Upper lobe of left lung (tissue), 6 donors: ENCODE data around the gene RNF11. TPM values are rescaled to one million over a fixed set of nuclear protein-coding genes. Genes with fewer than 3 reads are reported as not detected.
"Not testable (repeated sequence)": the region's sequence is repeated elsewhere in the genome, so short reads cannot be mapped to it uniquely, and the experiment has no call there.

Experiments
- ATAC-seq, 2 donors: fragments of 200-7000 bp; cut with Tn5 transposase; one replicate each; pipeline ENCODE4 v1.9.1; 2022; ENCODE audit warnings: mild to moderate bottlenecking in 2 of 2, moderate library complexity in 2 of 2; ENCODE audit not compliant: low FRiP score in 2 of 2
- DNase-seq, 2 donors: peaks; one replicate each; pipeline ENCODE4 v3.0.0-alpha.2; 2019 to 2020
- H3K27ac ChIP-seq, 4 donors: fragments of 200-600 bp; sonication (generic); one replicate each; pipeline ENCODE4 v1.5.1; 2016 to 2019
- H3K27me3 ChIP-seq, 4 donors: fragments of 200-600 bp; sonication (generic); one replicate each; pipeline ENCODE4 v1.5.1; 2017 to 2019
- H3K36me3 ChIP-seq, 4 donors: fragments of 200-600 bp; sonication (generic); one replicate each; pipeline ENCODE4 v1.5.1; 2016 to 2019
- H3K4me1 ChIP-seq, 4 donors: fragments of 200-600 bp; sonication (generic); one replicate each; pipeline ENCODE4 v1.5.1; 2018 to 2019
- H3K4me3 ChIP-seq, 4 donors: fragments of 200-600 bp; sonication (generic); one replicate each; pipeline ENCODE4 v1.5.1; 2017 to 2019; ENCODE audit warnings: mild to moderate bottlenecking in 2 of 4, moderate library complexity in 1 of 4
- H3K9me3 ChIP-seq, 4 donors: fragments of 200-600 bp; sonication (generic); one replicate each; pipeline ENCODE4 v1.5.1; 2018 to 2019
- CTCF ChIP-seq, 6 experiments: fragments of 450-650 bp in 4 of 6; fragments of 200-600 bp in 2 of 6; sonication (generic) in 2 of 6; IDR thresholded peaks; one replicate each; pipeline ENCODE4 v1.5.1; 2016 to 2019; ENCODE audit warnings: antibody characterized with exemption in 6 of 6
- EP300 ChIP-seq, 4 donors: sonication (generic); formaldehyde crosslinking; IDR thresholded peaks; one replicate each; pipeline ENCODE4 v1.5.1; 2017; ENCODE audit warnings: antibody characterized with exemption in 4 of 4, control low read depth in 2 of 4
- POLR2A ChIP-seq, 4 donors: fragments of 450-650 bp; IDR thresholded peaks; one replicate each; pipeline ENCODE4 v1.5.1; 2016 to 2017; ENCODE audit warnings: antibody characterized with exemption in 4 of 4, mild to moderate bottlenecking in 2 of 4
- POLR2AphosphoS5 ChIP-seq, 2 donors: sonication (generic); formaldehyde crosslinking; IDR thresholded peaks; one replicate each; pipeline ENCODE4 v1.5.1; 2017; ENCODE audit warnings: antibody characterized with exemption in 2 of 2
- WGBS, 2 donors: methylation state at CpG; one replicate each; pipeline ENCODE4 v1.1.5; 2017 to 2018; 5-methylcytosine and 5-hydroxymethylcytosine counted together
- total RNA-seq, 6 donors: library from RNA; depleted of rRNA in 4 of 6; stranded (reverse); fragments of >200 nt in 4 of 6; gene quantifications; one replicate each; pipeline versions ENCODE4 v1.1.0 to v1.2.1, GENCODE V29; 2016 to 2021
- donor health status: DM: no; HTN: no; CAD: no; lungs with moderate emphysema.
- donor health status: DM: no; HTN: yes; CAD: no; lungs with severe emphysema.

RNF11 gene
- total RNA-seq, 6 donors from 2014 or later: 26.2 to 125 (median 78.8) TPM

- Histone ChIP-seq H3K27ac (no peak overlapping the region), H3K27me3 (no peaks in the 10 kb centered on the region), H3K9me3 (no peaks in the 10 kb centered on the region), H3K4me3 (no peak overlapping the region), H3K4me1 (no peaks in the 10 kb centered on the region), H3K36me3 (no peaks in the 10 kb centered on the region)
- TF ChIP-seq EP300 (IDR thresholded peaks at IDR 0.05) (no peak), POLR2A (IDR thresholded peaks at IDR 0.05) (no peak), POLR2AphosphoS5 (IDR thresholded peaks at IDR 0.05) (no peak), CTCF (IDR thresholded peaks at IDR 0.05) (no peak)
- WGBS, 2 donors: 76 to 85% methylated on average over 2 of the region's 2 CpGs
- ATAC-seq (no peak), DNase-seq (no peak)
These were observed 17.5 kb upstream of the RNF11 start for GRCh38 chr1:51218570-51218969.

GRCh38 chr1:51219022-51219421 is 17.1 kb upstream of the RNF11 start:
- Histone ChIP-seq H3K4me3 (no peak overlapping the region), H3K4me1 (no peaks in the 10 kb centered on the region), H3K36me3 (no peaks in the 10 kb centered on the region), H3K27me3 (no peaks in the 10 kb centered on the region), H3K27ac (no peak overlapping the region), H3K9me3 (no peaks in the 10 kb centered on the region)
- ATAC-seq (no peak), DNase-seq (no peak)
- 82 to 84% methylated on average over 5 of the region's 5 CpGs for WGBS, 2 donors
- no peak for TF ChIP-seq POLR2AphosphoS5 (IDR thresholded peaks at IDR 0.05)
- TF ChIP-seq EP300 (IDR thresholded peaks at IDR 0.05): no peak
- TF ChIP-seq POLR2A (IDR thresholded peaks at IDR 0.05): no peak
- no peak for TF ChIP-seq CTCF (IDR thresholded peaks at IDR 0.05)

DNA sequence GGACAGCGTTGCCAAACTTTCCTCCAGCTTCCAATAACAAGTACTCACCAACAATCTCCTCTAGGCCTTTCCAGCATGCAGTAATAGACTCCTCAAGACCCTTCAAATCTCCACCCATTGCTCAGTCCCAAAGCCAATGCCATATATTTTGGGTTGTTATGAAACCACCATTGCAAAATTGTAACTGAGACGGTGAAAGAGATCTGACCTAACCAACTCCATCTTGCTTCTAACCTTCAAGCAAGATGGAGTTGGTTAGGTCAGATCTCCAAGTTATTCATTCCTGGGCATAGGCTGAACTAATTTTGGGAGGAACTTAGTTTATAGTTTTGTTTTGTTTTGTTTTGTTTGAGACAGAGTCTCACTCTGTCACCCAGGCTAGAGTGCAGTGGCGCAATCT is 14.5 kb upstream of the RNF11 start:
- ATAC-seq, H3K36me3 ChIP-seq, H3K9me3 ChIP-seq, H3K27me3 ChIP-seq, DNase-seq, H3K4me3 ChIP-seq, H3K4me1 ChIP-seq, H3K27ac ChIP-seq: not testable (repeated sequence)
- WGBS, 2 donors: 92 to 96% methylated on average over 3 of the region's 3 CpGs

DNA sequence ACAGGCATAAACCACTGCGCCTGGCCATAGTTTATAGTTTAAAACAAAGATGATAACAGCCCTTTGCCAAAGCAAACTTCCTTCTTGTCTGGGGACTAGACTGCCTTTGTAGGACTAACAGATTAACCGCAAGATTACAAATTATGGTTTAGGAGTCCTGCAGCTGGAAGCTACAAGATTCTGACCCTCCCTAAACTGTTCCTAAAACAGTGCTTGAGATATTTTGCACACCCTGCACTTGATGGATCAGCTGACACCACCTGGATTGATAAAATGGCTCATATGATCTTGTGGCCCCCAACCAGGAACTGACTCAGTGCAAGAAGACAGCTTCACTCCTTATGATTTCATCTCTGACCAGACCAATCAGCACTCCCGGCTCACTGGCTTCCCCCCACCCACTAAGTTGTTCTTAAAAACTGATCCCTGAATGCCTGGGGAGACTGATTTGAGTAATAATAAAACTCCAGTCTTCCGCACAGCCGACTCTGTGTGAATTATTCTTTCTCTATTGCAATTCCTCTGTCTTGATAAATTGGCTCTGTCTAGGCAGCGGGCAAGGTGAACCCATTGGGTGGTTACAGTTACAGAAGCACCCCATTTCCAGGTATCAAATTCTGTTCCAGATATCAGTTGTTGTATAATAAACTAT is 13.8 kb upstream of the RNF11 start:
- WGBS, 2 donors: 93 to 95% methylated on average over 5 to 6 of the region's 6 CpGs
- no peak for ATAC-seq
- Histone ChIP-seq H3K27ac (no peak overlapping the region), H3K9me3 (no peaks in the 10 kb centered on the region), H3K27me3 (no peaks in the 10 kb centered on the region), H3K4me3 (no peak overlapping the region), H3K36me3 (no peaks in the 10 kb centered on the region), H3K4me1 (no peaks in the 10 kb centered on the region)
- no peak for DNase-seq
- TF ChIP-seq POLR2AphosphoS5 (IDR thresholded peaks at IDR 0.05) (no peak), CTCF (IDR thresholded peaks at IDR 0.05) (no peak), EP300 (IDR thresholded peaks at IDR 0.05) (no peak), POLR2A (IDR thresholded peaks at IDR 0.05) (no peak)

DNA sequence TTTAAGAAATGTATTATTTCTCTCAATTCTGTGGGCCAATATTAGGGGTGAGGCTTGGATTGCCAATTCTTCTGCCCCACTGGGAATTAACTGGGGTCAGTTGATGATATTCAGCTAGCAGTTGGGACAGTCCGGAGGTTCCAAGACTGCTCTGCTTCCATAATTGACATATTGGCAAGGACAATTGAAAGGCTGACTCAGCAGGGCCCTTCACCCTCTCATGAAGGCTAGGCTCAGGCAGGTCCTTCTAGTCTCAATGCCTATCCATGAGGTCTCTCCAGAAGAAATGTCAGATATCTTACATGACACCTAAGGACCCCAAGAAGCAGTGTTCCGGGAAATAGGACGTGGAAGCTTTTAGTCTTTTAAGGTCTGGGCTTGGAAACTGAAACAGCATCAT is 13.3 kb upstream of the RNF11 start:
- no peak overlapping the region for H3K4me3 ChIP-seq
- H3K27me3 ChIP-seq: no peaks in the 10 kb centered on the region
- H3K9me3 ChIP-seq: no peaks in the 10 kb centered on the region
- ATAC-seq: no peak
- 85 to 91% methylated on average over 3 of the region's 3 CpGs for WGBS, 2 donors
- TF ChIP-seq POLR2AphosphoS5 (IDR thresholded peaks at IDR 0.05) (no peak), CTCF (IDR thresholded peaks at IDR 0.05) (no peak), POLR2A (IDR thresholded peaks at IDR 0.05) (no peak), EP300 (IDR thresholded peaks at IDR 0.05) (no peak)
- H3K27ac ChIP-seq: no peak overlapping the region
- DNase-seq: no peak
- no peaks in the 10 kb centered on the region for H3K4me1 ChIP-seq
- no peaks in the 10 kb centered on the region for H3K36me3 ChIP-seq
